Measurements from ENCODE around the gene CPVL.

GRCh38 chr7:29087840-29088170 lies 58.5 kb downstream of the CPVL start:
- TF ChIP-seq POLR2AphosphoS5 (IDR thresholded peaks at IDR 0.05) (no peak), CTCF (IDR thresholded peaks at IDR 0.05) (no peak)

Data from suprapubic skin (tissue), 3 donors.